GM12873 (cell line): Measurements from ENCODE around the gene CFAP90.

ENCODE experiments used
- CTCF ChIP-seq: IDR thresholded peaks from 2 replicates; pipeline ENCODE4 v1.5.1; 2012; ENCODE audit warnings: low read depth, mild to moderate bottlenecking, moderate library complexity, low read length, control low read depth; ENCODE audit not compliant: insufficient read depth; ENCODE audit errors: missing control alignments

Gene CFAP90, protein sequence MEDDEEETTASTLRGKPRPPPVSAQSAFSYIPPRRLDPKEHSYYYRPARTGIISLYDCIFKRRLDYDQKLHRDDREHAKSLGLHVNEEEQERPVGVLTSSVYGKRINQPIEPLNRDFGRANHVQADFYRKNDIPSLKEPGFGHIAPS

GRCh38 chr5:7850395-7851239, at the start of gene CFAP90:
CFAP90 (minus strand) TSS chr5:7851133; CDS start chr5:7851021, 112 bp downstream.
- no peak for TF ChIP-seq CTCF

DNA sequence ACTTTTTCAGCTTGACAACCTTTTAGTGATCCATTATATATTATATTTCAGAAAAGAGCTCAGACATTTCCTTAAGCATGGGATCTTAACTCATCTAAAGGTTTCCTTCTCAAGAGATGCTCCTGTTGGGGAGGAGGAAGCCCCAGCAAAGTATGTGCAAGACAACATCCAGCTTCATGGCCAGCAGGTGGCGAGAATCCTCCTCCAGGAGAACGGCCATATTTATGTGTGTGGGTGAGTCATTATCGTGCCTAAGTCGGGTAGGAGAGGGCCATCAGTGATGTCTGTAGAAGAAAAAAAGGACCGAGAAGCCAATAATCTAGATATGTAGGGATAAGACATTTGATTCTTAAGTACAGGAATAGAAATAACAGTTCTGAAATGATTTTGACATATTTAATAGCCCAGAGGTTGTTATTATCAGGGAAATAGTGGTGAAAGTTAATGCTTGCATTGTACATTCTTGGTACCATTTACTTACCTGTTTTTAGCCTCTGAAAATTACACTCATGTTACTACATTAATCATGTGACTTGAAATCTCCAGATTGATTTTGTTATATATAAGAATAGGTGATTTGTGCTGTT, 46.2 kb upstream of the CFAP90 start:
- TF ChIP-seq CTCF: peak; percentile 58

DNA sequence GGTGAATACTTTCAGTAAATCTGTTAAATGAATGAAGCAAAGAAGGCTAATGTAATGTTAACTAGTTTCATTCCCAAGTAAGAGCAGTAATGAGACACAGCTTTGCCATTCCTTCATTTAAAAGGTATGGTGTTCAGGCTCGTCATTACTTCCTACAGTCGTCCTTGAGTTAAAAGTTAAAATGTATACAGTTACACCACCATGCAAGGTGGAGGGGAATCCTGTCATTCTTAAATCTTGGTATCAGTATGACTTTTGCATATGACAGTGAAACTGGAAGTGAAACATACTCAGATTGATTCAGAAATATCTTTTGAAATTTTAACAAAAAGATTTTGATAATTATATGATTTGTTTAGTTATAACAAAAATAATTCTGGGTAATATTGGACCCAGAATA, 43.9 kb upstream of the CFAP90 start:
- TF ChIP-seq CTCF: no peak

- no peak for TF ChIP-seq CTCF
Observed at GRCh38 chr5:7894439-7894838, 43.5 kb upstream of the CFAP90 start.

DNA sequence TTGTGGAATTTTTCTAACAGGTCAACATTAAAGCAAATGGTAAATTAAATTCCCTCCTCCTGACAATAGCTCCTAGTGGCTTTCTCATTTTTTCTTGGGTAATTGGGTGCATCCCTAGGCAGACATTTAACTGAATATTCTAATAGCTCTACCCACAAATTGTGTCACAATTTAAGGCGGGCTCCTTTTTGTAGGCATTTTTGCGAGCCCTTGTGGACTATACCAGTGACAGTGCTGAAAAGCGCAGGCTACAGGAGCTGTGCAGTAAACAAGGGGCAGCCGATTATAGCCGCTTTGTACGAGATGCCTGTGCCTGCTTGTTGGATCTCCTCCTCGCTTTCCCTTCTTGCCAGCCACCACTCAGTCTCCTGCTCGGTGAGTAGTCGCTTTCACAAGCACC, 38.0 kb upstream of the CFAP90 start:
- no peak for TF ChIP-seq CTCF

DNA sequence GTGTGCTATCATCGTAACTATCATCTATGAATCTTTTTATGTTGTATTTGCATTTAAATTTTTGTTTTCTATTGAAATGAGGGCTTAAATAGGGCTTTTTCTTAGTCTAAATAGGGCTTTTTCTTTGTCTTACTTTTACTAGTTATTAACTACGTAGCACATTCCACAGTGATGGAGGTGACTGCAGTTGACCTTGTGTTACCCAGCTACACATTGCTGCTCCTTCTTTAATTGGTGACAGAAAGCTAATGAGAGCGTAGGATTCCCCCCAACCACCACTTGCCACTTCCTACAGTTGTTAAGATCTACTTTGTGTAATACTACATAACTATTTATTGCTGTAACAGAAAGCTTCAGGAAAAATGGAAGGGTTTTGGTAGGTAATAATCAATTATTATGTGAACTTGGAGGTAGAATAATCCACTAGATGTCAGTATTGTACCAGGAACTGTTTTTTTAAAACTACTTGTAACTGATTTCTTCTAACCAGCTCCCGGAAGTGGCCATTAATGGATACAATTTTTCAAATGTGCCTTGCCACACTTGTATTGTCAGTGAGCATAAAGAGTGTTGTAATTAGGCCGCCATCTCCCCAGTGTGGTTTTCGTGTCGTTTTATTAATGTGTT, 36.0 kb upstream of the CFAP90 start:
- TF ChIP-seq CTCF: peak; percentile 42
